BJ (cell line): ENCODE data around the gene FER1L5. TPM values are rescaled to one million over a fixed set of nuclear protein-coding genes. Genes with fewer than 3 reads are reported as not detected.

Experiments used
- CTCF ChIA-PET: fragments of 350-600 bp; formaldehyde crosslinking; extraction: SDS; loops from one replicate; lab custom pipeline; 2021; ENCODE audit warnings: antibody characterized with exemption, inconsistent platforms; lab: Yijun Ruan, JAX
- POLR2A ChIA-PET: fragments of 300-600 bp; sonication (Branson Sonifier 250); formaldehyde crosslinking; extraction: SDS; loops from one replicate; lab custom pipeline; 2021; ENCODE audit warnings: antibody characterized with exemption; lab: Charles Lee
- DNase-seq: peaks from one replicate; pipeline ENCODE4 v3.0.0-alpha.2; 2011; ENCODE audit warnings: low read depth
- H3K27me3 ChIP-seq: 2 replicates; pipeline ENCODE4 v1.6.0; 2011; ENCODE audit warnings: low read length; ENCODE audit not compliant: control insufficient read depth, insufficient read depth
- H3K36me3 ChIP-seq: 2 replicates; pipeline ENCODE4 v1.5.1; 2011; ENCODE audit warnings: low read length; ENCODE audit not compliant: control insufficient read depth, insufficient read depth
- H3K4me3 ChIP-seq: 2 replicates; pipeline ENCODE4 v1.5.1; 2011; ENCODE audit warnings: low read depth, mild to moderate bottlenecking, control low read depth, low read length
- CTCF ChIP-seq: IDR thresholded peaks from 2 replicates; pipeline ENCODE4 v1.5.1; 2011; ENCODE audit warnings: low read depth, mild to moderate bottlenecking, control low read depth, inconsistent platforms, low read length, moderate library complexity; ENCODE audit not compliant: insufficient read depth
- polyA plus RNA-seq: library from polyadenylated mRNA; depleted of rRNA; stranded (reverse); fragments of >200 nt; gene quantifications from 2 replicates; pipeline ENCODE4 v1.2.3, GENCODE V29; 2011

FER1L5 gene
- polyA plus RNA-seq, 1 experiment: 0.07 TPM

- no peak for TF ChIP-seq CTCF
- CTCF ChIA-PET: interaction anchor here (0.7 kb wide), 1 partner anchor 15 kb away, joined by 3 read pairs; no protein-coding TSS in a partner anchor
- Histone ChIP-seq H3K4me3 (no peak overlapping the region), H3K27me3 (no peaks in the 10 kb centered on the region), H3K36me3 (no peaks in the 10 kb centered on the region)
- POLR2A ChIA-PET: no interaction called here
- no peak for DNase-seq
Observed at GRCh38 chr2:96693286-96694200, 51.0 kb downstream of the FER1L5 start.

- Histone ChIP-seq H3K4me3 (no peak overlapping the region), H3K27me3 (no peaks in the 10 kb centered on the region), H3K36me3 (no peaks in the 10 kb centered on the region)
- DNase-seq: no peak
- ChIA-PET CTCF (no interaction called here), POLR2A (no interaction called here)
- TF ChIP-seq CTCF: no peak
Observed at GRCh38 chr2:96694279-96694678, 51.7 kb downstream of the FER1L5 start.

DNA sequence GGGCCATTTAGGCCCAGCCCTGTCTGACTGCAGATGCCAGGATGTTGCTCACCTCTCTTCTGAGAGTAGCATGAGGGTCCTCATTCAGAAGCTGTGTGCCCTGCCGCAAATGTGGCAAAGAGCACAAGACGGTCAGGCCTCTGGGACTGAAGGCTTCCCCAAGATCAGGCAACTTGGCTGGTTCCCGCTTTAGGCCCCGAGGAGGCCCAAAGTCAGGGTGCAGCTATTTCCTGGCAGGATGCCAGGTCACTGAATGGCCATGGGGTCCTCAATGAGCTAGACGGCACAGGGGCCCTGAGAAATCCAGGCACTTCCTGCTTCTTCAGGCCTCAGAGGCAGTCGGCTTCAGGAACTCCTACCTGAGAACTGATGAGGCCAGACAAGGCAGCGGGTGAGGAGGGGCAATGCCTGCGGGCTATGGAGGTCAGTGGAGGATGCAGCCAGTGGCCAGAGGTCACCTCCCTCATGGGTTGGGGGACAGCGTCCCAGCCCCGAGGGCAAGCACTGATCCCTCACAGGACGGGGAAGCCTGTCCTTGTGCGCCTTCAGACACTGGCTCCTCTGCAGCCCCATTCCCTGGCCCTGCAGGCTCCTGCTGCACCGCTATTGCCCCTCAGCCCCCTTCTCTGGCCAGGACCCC, 52.4 kb downstream of the FER1L5 start:
- POLR2A ChIA-PET: no interaction called here
- no peaks in the 10 kb centered on the region for H3K27me3 ChIP-seq
- no peaks in the 10 kb centered on the region for H3K36me3 ChIP-seq
- H3K4me3 ChIP-seq: no peak overlapping the region
- TF ChIP-seq CTCF: no peak
- DNase-seq: no peak
- CTCF ChIA-PET: interaction anchor here (1.2 kb wide), 1 partner anchor 11 kb away, joined by 4 read pairs; no protein-coding TSS in a partner anchor

- ChIA-PET CTCF (interaction anchor here (1.2 kb wide), 1 partner anchor 10 kb away, joined by 4 read pairs; no protein-coding TSS in a partner anchor), POLR2A (no interaction called here)
- no peaks in the 10 kb centered on the region for H3K36me3 ChIP-seq
- no peak overlapping the region for H3K4me3 ChIP-seq
- no peak for TF ChIP-seq CTCF
- no peaks in the 10 kb centered on the region for H3K27me3 ChIP-seq
- no peak for DNase-seq
Observed at GRCh38 chr2:96695602-96696001, 53.0 kb downstream of the FER1L5 start.

DNA sequence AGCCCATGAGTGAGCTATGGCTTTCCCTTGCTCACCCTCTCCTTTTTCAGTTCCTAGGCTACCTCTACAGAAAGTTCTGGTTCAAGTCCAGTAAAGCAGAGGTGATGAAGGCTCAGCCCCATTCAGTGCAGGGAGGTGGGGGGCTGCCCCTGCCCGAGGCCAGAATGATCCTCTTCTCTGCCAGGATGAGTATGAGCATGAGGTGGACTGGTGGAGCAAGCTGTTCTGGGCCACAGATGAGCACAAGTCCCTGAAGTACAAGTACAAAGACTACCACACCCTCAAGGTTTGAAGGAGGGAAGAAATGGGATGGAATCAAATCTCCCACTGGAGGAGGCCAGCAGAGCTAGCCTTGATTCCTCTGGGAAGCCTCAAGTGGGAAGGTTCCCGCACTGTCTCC, 54.9 kb downstream of the FER1L5 start:
- DNase-seq: no peak
- Histone ChIP-seq H3K4me3 (no peak overlapping the region), H3K36me3 (peaks cover 1% of the 10 kb centered on the region), H3K27me3 (no peaks in the 10 kb centered on the region)
- TF ChIP-seq CTCF: no peak
- ChIA-PET CTCF (interaction anchor here (1.6 kb wide), 1 partner anchor 14 kb away, joined by 5 read pairs; no protein-coding TSS in a partner anchor), POLR2A (no interaction called here)
